Lower leg skin (tissue), 3 donors: ENCODE data around the gene GRHL1.

Experiments used
- POLR2A ChIP-seq, 2 donors: fragments of 450-650 bp; IDR thresholded peaks; one replicate each; pipeline ENCODE4 v1.6.1; 2016 to 2017; ENCODE audit warnings: antibody characterized with exemption in 2 of 2, mild to moderate bottlenecking in 1 of 2, moderate library complexity in 1 of 2
- TF ChIP-seq, protein P1 (sequence below), 3 donors: fragments of 450-650 bp; IDR thresholded peaks; one replicate each; pipeline ENCODE4 v1.5.1; 2016; ENCODE audit warnings: antibody characterized with exemption in 3 of 3, mild to moderate bottlenecking in 3 of 3, moderate library complexity in 2 of 3

DNA sequence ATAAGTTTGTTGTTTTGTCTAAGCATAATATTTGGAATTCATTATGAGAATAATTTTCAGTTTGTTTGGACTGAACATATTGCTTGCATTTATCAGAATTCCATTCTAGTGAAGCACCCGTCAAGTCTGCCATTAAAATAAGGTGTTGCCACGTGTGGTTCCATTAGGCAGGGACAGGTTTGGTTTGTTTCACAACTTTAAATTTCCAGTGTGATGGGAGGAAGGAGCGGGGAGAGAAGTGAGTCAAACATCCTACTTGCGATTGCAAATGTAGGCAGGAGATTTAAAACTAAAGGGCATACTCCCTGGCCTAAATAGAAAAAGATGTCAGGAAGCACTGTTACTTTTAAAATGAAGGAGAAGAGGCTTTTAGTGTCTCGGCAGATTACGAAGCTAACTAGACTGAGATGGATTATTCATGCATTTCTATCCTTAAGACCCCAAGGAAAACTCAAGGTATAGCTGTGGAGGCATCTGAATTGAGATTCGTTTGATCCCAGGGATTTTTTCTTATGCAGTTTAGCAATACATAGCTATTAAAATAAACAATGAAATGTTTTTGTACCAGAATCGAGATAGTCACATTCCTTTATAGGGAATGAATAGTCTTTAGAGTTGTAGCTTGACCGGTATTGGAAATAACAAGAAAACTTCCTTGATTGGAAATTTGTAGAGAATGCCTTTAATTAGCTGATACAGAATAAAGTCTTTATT lies 19.8 kb downstream of the GRHL1 start:
- TF ChIP-seq, protein P1, sequence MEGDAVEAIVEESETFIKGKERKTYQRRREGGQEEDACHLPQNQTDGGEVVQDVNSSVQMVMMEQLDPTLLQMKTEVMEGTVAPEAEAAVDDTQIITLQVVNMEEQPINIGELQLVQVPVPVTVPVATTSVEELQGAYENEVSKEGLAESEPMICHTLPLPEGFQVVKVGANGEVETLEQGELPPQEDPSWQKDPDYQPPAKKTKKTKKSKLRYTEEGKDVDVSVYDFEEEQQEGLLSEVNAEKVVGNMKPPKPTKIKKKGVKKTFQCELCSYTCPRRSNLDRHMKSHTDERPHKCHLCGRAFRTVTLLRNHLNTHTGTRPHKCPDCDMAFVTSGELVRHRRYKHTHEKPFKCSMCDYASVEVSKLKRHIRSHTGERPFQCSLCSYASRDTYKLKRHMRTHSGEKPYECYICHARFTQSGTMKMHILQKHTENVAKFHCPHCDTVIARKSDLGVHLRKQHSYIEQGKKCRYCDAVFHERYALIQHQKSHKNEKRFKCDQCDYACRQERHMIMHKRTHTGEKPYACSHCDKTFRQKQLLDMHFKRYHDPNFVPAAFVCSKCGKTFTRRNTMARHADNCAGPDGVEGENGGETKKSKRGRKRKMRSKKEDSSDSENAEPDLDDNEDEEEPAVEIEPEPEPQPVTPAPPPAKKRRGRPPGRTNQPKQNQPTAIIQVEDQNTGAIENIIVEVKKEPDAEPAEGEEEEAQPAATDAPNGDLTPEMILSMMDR (IDR thresholded peaks at IDR 0.05) = no peak
- TF ChIP-seq POLR2A (IDR thresholded peaks at IDR 0.05) = no peak
